Measurements from ENCODE around the gene TTC39B.

The TTC39B gene

DNA sequence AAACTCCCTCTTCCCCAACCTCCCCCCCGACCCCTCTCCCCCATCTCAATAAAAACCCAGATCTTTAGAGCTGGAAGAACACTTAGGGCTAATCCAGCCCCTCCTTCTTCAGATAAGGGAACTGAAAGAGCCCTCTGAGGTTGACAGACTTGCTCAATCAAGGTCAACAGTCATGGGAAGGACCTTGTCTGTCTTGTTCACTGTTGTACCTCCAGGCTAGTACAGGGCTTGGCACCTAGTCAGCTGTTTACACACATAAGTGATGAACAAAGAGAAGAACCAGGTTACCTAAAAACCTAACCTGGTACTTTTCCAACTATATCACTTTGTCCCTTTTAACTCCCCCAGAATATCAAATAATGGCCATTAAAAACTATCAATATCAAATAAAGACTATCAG lies 2.4 kb downstream of the TTC39B start:
- no peak for DNase-seq (ENCODE audit: low read depth, low spot score)

DNA sequence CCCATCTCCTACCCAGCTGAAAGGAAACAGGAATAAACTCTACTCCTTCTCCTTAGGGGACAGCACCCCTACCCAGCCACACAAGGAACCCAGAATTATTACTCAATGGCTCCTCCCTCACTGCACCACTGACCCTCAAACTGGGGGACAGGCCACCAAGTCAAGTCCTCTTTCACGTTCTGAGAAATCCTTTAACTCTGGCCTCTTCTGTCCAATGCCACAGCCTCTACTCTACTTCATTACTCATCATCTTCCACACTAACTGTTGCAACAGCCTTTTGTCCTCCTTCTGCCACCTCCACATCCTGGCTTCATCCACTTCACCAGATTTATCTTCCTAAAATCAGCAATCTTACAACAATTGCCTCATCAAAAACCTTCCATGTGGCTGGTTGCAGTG lies 6.8 kb downstream of the TTC39B start:
- no peak for DNase-seq (ENCODE audit: low read depth, low spot score)

DNA sequence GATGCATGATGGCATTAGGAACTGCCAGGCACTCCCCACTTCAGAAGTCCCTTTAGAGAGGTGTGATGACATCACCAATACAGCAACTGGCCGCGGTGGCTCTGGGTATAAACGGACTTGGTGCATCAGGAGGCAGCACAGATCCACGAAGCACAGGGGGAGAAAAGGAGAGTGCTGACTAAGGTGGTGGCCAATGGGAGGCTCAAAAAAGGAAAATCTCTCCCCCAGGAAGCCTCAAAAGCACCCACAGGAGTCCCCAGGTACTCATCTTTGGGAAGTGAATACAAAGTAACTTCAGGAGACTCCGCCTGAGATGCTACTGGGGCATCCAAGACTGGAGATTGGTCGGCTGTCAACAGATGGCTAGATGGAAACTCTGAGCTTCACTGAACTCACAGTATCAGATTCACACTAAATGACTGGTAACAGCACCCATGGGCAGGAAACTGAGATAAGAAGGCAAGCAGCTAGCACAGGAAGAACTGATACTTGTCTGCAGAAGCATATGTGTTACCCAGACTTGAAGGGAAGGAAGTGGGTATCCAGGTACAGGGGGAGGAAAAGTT lies 7.6 kb downstream of the TTC39B start:
- no peak for DNase-seq (ENCODE audit: low read depth, low spot score)

DNA sequence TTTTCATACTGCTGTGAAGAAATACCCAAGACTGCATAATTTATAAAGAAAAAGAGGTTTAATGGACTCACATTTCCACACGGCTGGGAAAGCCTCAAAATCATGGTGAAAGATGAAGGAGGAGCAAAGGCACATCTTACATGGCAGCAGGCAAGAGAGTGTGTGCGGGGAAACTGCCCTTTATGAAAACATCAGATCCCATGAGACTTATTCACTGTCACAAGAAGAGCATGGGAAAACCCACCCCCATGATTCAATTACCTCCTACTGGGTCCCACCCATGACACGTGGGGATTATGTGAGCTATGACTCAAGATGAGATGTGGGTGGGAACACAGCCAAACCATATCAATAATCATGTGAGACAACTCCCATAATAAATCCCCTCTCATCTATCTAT lies 8.7 kb downstream of the TTC39B start:
- no peak for DNase-seq (ENCODE audit: low read depth, low spot score)

DNA sequence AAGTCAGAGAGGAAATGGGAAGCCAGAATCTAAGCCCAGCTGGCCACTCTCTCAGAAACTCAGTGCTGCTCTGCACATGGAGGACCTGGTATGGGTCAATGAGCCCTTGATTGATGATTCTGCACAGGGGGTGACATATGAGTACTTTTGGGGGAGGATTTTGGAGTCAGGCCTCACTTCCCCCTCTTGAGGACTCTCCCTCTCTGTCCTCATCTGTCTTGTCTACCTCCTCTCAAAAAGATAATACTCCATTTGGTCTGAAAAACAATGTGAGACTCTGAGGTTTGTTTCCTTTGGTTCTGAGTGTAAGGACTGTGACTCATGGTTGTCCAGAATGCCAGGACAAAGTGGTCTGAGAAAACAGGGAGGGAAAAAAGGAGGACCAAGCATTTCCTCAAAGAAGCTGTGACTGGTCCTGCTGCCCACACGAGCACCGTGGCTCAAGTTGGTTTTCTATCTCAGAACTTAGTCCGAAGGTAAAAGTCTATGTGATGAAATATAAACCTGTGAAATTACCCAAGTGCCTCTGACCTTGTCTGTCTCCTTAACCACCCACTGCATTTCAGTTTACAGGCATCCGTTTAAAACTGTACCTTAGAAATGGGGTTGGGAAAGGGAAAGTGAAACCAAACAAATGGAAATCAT lies 11.1 kb downstream of the TTC39B start:
- no peak for DNase-seq (ENCODE audit: low read depth, low spot score)

DNA sequence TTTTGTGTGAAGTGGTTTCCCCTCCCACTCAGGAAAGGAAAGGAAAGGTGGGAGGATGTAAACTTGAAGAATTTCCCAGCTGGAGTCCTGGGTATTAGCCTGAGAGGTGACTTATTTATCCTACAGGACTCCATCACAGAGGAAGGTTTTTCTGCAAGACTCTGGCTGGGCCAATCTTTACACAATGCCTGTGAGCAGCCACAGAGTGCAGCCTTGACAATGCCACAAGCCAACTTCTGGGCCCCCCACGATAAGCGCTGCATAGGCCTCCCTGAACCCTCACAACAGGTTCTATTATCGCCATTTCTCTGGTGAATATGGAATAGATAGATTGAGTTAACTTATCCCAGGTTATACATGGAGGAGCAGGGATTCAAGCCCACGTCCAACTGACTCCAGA lies 12.4 kb downstream of the TTC39B start:
- no peak for DNase-seq (ENCODE audit: low read depth, low spot score)

DNA sequence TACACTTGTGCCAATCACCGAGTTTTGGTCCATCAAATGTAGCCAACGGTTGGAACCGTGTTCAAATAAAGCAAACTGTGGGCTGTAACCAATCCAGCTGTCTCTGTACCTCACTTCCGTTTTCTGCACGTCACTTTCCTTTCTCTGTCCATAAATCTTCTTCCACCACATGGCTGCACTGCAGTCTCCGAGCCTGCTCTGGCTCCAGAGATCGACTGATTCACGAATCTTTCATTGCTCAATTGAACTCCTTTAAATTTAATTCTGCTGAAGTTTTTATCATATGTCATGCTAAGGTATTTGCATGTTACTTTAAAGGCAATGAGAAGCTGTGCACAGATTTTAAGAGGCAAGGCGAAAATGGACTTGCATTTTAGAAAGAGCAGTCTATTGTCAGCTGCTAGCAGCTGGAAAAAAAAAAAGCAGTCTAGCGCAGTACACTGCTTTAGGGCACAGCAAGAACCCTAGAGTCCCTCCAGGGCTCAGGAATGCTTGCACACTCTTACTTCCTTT lies 13.2 kb downstream of the TTC39B start:
- no peak for DNase-seq (ENCODE audit: low read depth, low spot score)

DNA sequence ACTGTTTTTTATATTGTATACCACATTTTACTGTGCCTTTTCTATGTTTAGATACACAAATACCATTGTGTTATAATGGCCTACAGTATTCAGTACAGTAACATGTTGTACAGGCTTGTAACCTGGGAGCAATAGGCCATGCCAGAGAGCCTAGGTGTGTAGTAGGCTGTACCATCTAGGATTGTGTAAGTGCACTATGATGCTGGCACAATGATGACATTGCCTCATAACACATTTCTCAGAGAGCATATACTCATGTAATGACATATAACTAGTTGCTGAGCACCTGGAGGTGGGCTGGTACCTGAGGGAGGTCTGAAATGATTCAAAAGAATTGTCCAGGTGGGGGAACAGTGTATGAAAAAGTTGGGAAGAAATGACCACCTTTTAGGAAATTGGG lies 13.9 kb downstream of the TTC39B start:
- DNase-seq (ENCODE audit: low read depth, low spot score): no peak

DNA sequence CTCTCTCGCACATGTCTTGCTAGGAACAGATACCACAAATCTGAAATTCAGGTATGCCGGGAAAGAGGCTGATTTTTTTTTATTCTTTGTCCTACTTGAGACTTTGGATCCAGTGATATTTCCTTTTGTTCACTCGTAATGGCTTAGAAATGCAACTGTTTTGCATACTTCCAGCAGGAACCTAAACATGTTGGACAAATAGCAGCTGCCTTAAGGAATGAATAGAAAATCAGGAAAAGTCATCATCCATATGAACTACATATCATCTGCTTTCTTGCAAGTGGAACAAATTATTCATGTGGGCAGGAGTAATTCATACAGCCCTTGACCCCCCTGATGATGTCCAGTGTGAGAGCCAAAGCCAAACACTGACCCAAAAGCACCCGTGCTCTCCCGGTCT lies 17.4 kb downstream of the TTC39B start:
- no peak for DNase-seq (ENCODE audit: low read depth, low spot score)

DNA sequence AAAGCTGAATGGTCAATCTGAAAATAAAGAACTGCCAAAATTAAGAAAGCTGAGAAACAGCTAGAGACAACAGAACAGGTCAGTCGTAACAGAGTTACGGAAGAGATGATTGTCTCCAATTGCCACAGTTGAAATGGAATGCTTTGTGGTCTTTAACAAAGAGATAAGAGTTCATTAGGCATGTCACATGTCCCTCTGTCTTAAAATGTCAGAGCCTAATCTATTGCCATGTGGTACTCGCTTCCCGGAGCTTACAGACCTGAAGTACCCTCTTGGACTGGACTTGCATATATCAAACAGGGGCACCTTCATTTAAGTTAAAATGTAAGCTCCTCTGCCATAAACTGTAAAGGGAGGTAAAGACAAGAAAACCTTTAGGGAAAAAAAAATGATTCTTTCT lies 19.7 kb downstream of the TTC39B start:
- DNase-seq (ENCODE audit: low read depth, low spot score): no peak

DNA sequence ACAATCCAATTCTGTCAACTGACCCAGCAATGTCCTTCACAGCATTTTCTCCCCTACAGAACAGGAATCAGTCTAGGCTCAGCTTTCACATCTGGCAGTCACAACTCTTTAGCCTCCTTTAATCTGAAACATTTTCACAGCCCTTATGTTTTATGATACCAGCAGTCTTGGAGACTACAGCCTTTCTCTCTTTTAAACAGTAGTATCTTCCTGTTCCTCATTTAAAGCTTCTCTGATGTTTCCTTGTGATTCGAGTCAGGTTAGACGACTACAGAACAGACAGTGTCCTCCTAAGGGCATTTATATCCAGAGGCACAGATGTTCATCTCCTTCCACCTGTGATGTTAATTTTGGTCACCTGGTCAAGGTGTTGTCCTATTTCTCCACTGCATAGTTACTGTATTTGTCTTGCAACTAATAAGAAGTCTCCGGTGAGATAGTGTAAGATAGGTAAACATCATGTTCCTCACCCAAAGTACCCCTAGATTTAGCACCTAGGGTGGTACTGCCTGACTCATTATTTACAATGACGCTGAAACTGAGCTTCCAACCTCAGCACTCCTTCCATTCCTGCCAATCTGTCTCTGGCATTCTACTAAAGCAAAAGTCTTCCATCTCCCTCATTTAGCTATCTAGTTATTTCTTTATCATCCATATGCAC lies 20.7 kb downstream of the TTC39B start:
- no peak for DNase-seq (ENCODE audit: low read depth, low spot score)

DNA sequence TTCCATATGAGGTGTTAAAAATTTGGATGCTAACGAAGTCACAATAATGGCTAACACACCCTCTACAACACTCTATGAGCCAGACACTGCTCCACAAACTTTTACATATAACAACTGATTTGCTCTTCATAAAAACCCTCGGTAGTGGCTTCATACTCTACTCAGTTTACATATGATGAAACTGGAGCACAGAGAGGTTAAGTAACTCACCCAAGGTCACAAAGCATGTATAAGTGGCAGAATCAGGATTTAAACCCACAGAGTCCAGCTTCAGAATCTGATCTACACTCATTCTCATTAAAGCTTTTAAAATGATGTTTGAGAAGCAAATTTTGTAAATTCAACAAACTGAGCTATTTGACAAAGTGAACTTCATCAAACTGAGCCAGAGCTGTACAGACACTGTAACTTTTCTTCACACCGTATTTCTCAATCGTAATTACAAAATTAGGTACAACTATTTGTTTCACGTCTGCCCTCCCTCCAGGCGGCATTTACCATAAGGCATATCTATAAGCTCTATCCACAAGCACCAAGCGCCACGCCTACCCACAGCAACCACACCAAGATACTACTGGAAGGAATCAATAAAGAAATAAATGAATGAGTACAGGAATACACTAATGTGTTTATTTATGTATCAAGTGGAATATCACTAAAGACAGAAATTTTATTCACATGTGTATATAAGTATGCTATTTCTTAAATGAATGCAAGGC lies 24.3 kb downstream of the TTC39B start:
- no peak for DNase-seq (ENCODE audit: low read depth, low spot score)

DNA sequence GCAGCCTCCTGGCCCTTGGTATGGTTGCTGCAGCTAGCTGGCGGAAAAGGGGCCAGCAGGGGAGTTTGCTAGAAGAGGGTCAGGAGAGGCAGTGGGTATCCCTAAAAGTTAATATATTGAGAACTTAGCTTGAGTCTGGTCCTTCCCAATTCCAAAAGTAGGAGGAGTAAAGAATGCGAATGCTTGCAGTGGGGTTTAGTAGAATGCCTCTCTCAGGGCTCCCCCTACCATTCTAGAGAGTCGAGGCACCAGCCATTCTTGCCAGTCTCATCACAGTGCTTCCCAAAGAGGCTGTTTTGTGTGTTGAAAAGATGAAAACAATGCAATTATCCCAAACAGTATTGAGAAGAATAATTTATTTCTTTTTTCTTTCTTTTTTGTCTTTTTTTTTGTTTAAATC lies 26.4 kb downstream of the TTC39B start:
- no peak for DNase-seq (ENCODE audit: low read depth, low spot score)

DNA sequence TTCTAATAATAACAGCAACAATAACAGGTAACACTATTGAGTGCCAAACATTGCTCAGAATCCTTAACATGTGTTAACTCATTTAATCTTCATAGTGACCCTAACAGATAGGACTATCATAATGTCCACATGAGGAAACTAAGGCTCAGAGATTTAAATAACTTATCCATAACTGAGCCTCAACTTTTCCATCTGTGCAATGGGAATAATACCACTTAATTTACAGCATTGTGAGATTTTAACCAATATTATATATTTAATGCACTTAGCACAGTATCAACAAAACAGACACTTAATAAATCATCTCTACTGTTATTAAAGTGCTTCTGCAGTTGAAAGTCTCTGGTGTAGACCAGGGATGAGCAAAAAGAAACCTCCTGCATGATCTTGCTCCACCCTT lies 28.2 kb downstream of the TTC39B start:
- no peak for DNase-seq (ENCODE audit: low read depth, low spot score)

DNA sequence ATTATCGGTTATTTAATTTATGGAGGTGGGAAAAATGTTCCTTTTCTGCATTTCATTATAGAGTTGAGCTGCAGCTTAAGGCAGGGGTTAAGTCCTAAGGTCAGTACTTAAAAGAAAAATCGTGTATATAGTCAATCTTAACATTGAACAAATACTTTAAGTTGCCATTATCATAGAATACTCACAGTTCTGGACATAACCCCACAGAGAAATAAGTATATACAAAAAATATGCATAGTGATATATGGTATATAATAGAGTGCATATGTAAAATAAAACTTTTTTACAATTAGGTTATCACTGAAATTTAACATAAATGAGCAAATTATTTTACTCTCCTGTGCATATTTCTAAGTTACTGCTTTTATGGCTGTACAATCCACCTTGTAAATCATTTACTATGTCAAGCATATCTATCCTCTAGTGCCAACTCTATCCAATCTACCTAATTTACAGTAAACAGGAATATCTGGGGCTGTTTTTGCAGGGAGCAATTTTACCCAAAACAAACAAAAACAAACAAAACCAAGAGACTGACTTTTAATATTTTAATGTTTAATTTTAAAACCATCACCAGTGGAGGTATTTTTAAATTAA lies 28.8 kb downstream of the TTC39B start:
- no peak for DNase-seq (ENCODE audit: low read depth, low spot score)

DNA sequence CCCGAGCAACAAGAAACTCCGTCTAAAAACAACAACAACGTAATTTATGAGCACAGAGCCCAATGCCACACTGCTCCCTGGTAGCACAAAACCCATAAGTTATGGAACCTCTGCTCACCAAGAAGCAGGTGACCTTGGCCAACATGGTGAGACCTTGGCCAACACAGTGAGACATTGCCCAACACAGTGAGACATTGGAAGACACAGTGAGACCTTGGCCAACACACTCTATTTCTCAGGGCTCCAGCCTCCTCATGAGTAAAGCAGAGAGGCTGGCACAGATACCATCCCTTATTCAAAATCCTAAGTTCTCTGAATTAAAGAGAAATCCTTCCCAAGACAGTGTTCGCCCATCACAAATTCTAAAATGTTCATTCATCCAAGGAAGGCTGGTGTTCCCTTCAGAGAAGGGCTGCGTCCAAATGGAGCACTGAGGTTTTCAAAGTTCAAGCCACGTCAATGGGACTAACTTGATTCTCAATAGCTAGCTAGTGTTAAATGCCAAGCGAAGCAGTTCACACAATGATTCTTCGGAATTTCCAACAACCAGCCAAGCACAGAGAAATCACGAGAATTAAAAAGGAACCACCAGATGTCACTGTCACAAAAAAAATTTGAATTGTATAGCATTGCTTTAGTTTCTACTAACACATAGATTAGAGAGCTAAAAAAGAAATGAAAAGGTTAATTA lies 29.5 kb downstream of the TTC39B start:
- DNase-seq (ENCODE audit: low read depth, low spot score): no peak

DNA sequence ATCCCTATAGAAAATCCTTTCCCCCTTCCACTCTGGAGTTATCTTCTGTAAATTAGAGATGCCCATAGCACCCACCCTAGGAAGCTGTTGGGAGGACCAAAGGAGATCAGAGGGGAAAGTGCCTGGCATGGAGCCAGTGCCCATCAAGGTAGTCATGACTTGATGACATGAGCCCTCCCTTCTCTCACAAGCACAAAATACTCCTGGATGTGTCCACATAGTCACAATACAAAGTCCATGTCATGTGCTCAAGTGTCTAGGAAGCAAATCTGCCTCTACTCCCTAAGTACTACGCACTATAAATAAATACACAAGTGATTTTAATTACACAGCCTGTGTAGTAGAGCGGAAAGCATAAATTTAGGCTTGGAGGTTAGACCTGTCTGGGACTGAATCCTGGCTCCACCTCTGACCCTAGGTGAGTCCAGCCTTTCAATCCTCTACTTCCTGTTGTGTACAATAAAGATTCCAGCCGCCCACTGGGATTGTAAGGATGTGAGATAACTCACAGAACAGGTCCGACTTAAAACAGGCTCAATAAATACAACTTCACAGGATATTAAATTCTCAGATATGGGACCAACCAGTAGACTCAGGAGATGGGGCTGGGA lies 30.6 kb downstream of the TTC39B start:
- no peak for DNase-seq (ENCODE audit: low read depth, low spot score)

DNA sequence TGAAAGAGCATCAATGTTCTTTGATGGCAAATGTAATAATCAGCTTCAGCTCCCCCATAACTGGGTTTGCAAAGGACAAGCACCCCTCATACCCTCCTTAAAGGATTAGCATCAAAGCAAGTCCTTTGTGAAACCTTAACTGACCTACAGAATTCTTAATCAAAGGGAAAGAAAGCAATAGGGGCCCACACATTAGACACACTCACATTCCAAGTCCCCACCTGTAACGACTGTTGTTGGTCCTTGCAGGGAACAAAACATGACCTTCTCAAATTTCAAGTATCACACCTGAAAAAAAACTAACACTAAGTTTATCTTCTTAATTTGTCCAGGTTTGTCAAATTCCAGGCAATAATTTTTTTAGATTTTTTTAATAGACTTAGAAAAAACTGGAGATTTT lies 32.6 kb downstream of the TTC39B start:
- no peak for DNase-seq (ENCODE audit: low read depth, low spot score)

DNA sequence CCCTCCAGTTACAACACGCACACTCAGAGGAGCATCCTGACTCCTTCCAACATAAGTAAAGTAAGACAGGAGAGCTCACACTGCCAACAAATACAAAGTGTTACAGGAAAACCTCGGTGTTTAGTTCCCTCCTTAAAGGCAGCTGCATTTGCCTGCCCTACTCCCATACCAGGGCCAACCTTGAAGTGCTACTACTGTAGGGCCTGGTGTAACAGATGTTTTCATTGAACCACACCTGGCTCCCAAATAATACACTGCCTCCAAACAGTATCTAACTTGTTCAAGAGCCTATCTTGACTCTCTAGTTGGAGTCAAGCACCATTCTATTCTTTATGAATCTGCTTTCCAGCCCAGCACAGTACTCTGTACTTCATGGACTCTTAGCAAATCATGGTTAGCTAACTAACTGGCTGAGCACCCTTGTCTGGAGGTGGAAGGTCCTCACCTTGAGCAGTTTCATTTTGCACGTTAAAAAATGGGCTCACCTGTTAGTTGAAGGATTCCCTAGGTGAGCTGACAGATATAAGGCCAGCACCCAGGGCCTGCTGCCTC lies 34.6 kb downstream of the TTC39B start:
- DNase-seq (ENCODE audit: low read depth, low spot score): no peak

DNA sequence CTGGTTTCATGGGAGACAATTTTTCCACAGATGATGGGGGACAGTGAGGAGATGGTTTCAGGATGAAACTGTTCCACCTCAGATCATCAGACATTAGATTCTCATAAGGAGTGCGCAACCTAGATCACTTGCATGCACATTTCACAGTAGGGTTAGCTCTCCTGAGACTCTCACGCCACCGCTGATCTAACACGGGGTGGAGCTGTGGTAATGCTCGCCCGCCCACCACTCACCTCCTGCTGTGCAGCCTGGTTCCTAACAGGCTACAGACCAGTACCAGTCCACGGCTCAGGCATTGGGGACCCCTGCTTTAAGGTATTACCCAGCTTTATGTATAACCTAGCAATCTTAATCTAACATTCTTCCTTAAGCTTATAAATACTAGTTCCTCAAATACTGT lies 35.6 kb downstream of the TTC39B start:
- no peak for DNase-seq (ENCODE audit: low read depth, low spot score)

DNA sequence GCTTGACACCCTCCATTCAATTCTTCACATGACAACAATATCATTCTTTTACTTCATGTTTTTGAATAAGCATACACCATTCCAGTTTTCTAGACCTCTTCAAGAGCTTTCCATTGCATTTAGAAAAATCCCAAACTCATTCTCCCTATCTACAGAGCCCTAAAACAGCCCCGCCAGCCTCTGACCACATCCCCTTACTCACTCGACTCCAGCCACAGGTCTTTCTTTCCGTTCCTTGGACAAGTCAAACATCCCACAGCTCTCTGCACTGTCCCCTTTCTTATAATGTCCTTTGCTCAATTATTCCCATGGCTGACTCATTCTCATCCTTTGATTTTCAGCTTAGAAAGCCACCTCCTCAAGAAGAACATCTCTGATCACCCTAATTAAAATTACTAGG lies 38.2 kb downstream of the TTC39B start:
- DNase-seq (ENCODE audit: low read depth, low spot score): no peak

All from iPS DF 19.7 (cell line).